HepG2 (cell line): ENCODE data around the gene SLC39A3. TPM values are rescaled to one million over a fixed set of nuclear protein-coding genes. Genes with fewer than 3 reads are reported as not detected.

ENCODE experiments used
- ATAC-seq: fragments of 200-7000 bp; cut with Tn5 transposase; 3 replicates; pipeline ENCODE4 v1.9.1; 2020; ENCODE audit warnings: mild to moderate bottlenecking, moderate library complexity
- BruUV-seq: library from RNA; stranded (reverse); fragments of 400-500 nt; replicated peaks from 2 replicates; lab custom pipeline; 2021; lab: Mats Ljungman, UMichigan
- CTCF ChIA-PET: fragments of 300-600 bp; formaldehyde crosslinking; extraction: SDS; loops from one replicate; lab custom pipeline; 2021; ENCODE audit warnings: low total read pairs, inconsistent platforms, low intra/inter-chr PET ratio; lab: Yijun Ruan, JAX
- POLR2A ChIA-PET: fragments of 350-600 bp; sonication (Branson Sonifier 250); formaldehyde crosslinking; loops from one replicate; lab custom pipeline; 2020; ENCODE audit warnings: antibody characterized with exemption, inconsistent platforms; lab: Yijun Ruan, JAX
- DNase-seq: peaks from one replicate; pipeline ENCODE4 v3.0.0-alpha.2; 2015; ENCODE audit warnings: low spot score
- FAIRE-seq: peaks from 3 replicates; lab custom pipeline; 2011; peaks lifted over from hg19 to GRCh38; lab: Jason Lieb, UNC
- H2AFZ ChIP-seq: one replicate; pipeline ENCODE4 v1.6.1; 2011; ENCODE audit warnings: low read length, inconsistent platforms
- H3K27ac ChIP-seq: fragments of 300-600 bp; 3 replicates; pipeline ENCODE4 v1.8.0; 2011; ENCODE audit warnings: mixed run types, mild to moderate bottlenecking, mixed read lengths, low read length, inconsistent platforms; ENCODE audit not compliant: insufficient read depth; ENCODE audit errors: extremely low read length
- H3K27me3 ChIP-seq, 2 experiments: fragments of 200-600 bp in 1 of 2; 2 replicates in 1 of 2; 3 replicates in 1 of 2; pipeline versions ENCODE4 v1.6.0 to v1.8.0; 2011; ENCODE audit warnings: low read length in 2 of 2, mild to moderate bottlenecking in 2 of 2, moderate library complexity in 2 of 2, inconsistent platforms in 1 of 2; ENCODE audit not compliant: insufficient read depth in 2 of 2, control insufficient read depth in 1 of 2
- H3K36me3 ChIP-seq, 2 experiments: fragments of 200-600 bp in 1 of 2; replicated peaks in 1 of 2; 2 replicates in 1 of 2; 3 replicates in 1 of 2; pipeline versions ENCODE4 v1.5.1 to v1.8.0; 2011; ENCODE audit warnings: low read length in 2 of 2, inconsistent platforms in 1 of 2; ENCODE audit not compliant: insufficient read depth in 2 of 2, control insufficient read depth in 1 of 2
- H3K4me1 ChIP-seq: 2 replicates; pipeline ENCODE4 v1.5.1; 2012; ENCODE audit warnings: low read length, inconsistent platforms; ENCODE audit not compliant: insufficient read depth
- H3K4me2 ChIP-seq: 2 replicates; pipeline ENCODE4 v1.6.0; 2011; ENCODE audit warnings: low read depth, low read length, inconsistent platforms
- H3K4me3 ChIP-seq, 3 experiments: fragments of 200-600 bp in 1 of 3; sonication (generic), shearing (Covaris generic) in 1 of 3; replicated peaks in 1 of 3; 2 replicates each; pipeline ENCODE4 v1.5.1; 2011 to 2016; ENCODE audit warnings: low read length in 3 of 3, inconsistent platforms in 2 of 3, low read depth in 2 of 3, mild to moderate bottlenecking in 2 of 3, control low read depth in 1 of 3, mixed read lengths in 1 of 3; ENCODE audit not compliant: insufficient read depth in 1 of 3
- H3K79me2 ChIP-seq: one replicate; pipeline ENCODE4 v1.6.1; 2011; ENCODE audit warnings: low read length, inconsistent platforms; ENCODE audit not compliant: insufficient read depth
- H3K9ac ChIP-seq: 2 replicates; pipeline ENCODE4 v1.6.0; 2011; ENCODE audit warnings: mild to moderate bottlenecking, low read depth, low read length, inconsistent platforms; ENCODE audit not compliant: insufficient read depth
- H3K9me3 ChIP-seq: 2 replicates; pipeline ENCODE4 v1.5.1; 2012; ENCODE audit warnings: mild to moderate bottlenecking, low read length
- H4K20me1 ChIP-seq: 2 replicates; pipeline ENCODE4 v1.6.0; 2011; ENCODE audit warnings: inconsistent platforms, mild to moderate bottlenecking, low read length, moderate library complexity; ENCODE audit not compliant: insufficient read depth
- HNRNPK ChIP-seq: fragments of 200-400 bp; formaldehyde crosslinking; IDR thresholded peaks from 2 replicates; pipeline ENCODE4 v1.6.1; 2018; ENCODE audit warnings: low read length, low read depth, moderate library complexity, mild to moderate bottlenecking; ENCODE audit not compliant: poor library complexity, severe bottlenecking
- HOXA9 ChIP-seq: sonication (generic); formaldehyde crosslinking; IDR thresholded peaks from 2 replicates; pipeline ENCODE4 v1.8.1; 2022; ENCODE audit warnings: missing genetic modification reagents, mild to moderate bottlenecking, moderate library complexity, borderline replicate concordance
- KLF12 ChIP-seq: sonication (generic); formaldehyde crosslinking; IDR thresholded peaks from 2 replicates; pipeline ENCODE4 v1.4.0; 2020; ENCODE audit warnings: missing genetic modification reagents, borderline replicate concordance
- RFXANK ChIP-seq: IDR thresholded peaks from 2 replicates; pipeline ENCODE4 v1.6.1; 2016
- ZBTB42 ChIP-seq: sonication (generic); formaldehyde crosslinking; IDR thresholded peaks from 2 replicates; pipeline ENCODE4 v1.5.0; 2020; ENCODE audit warnings: mild to moderate bottlenecking, missing genetic modification reagents
- ZNF333 ChIP-seq: sonication (generic); formaldehyde crosslinking; IDR thresholded peaks from 2 replicates; pipeline ENCODE4 v1.4.0; 2020; ENCODE audit warnings: mild to moderate bottlenecking, missing genetic modification reagents, borderline replicate concordance
- ZNF337 ChIP-seq: sonication (generic); formaldehyde crosslinking; IDR thresholded peaks from 2 replicates; pipeline ENCODE4 v1.5.1; 2020; ENCODE audit warnings: missing genetic modification reagents, low read depth, mild to moderate bottlenecking, borderline replicate concordance
- ZNF891 ChIP-seq: sonication (generic); formaldehyde crosslinking; IDR thresholded peaks from 2 replicates; pipeline ENCODE4 v1.5.0; 2020; ENCODE audit warnings: mild to moderate bottlenecking, missing genetic modification reagents
- WGBS: methylation state at CpG from one replicate; pipeline ENCODE4 v1.1.6; 2017; ENCODE audit warnings: low lambda C conversion rate; 5-methylcytosine and 5-hydroxymethylcytosine counted together
- in situ Hi-C: cut with HindIII; loops from 2 replicates; pipeline ENCODE4 v1.10.0; 2017; ENCODE audit warnings: low pct_unique_long_range_greater_than_20kb; ENCODE audit not compliant: extremely low pct_ligation_motif_present
- intact Hi-C: fragments of 100-400 bp; cut with micrococcal nuclease; formaldehyde crosslinking; loops from one replicate; pipeline ENCODE4 v1.10.0; 2022; ENCODE audit not compliant: unreplicated experiment
- polyA plus RNA-seq, 8 experiments: library from polyadenylated mRNA; depleted of rRNA in 3 of 8; stranded (reverse) in 7 of 8; unstranded in 1 of 8; fragments of >200 nt; fragmentation: Illumina TruSeq in 4 of 8; extraction: Trizol in 4 of 8; gene quantifications; 2 replicates each; pipeline versions ENCODE4 v1.2.1 to v1.2.3, GENCODE V29; 2011 to 2016; ENCODE audit warnings: low read depth in 4 of 8, missing spikeins in 1 of 8, mixed read lengths in 1 of 8; ENCODE audit not compliant: insufficient read depth in 1 of 8
- total RNA-seq, 5 experiments: library from RNA; depleted of rRNA; stranded (reverse); fragments of >200 nt; fragmentation: Illumina TruSeq; extraction: Trizol; gene quantifications; 2 replicates each; pipeline ENCODE4 v1.2.3, GENCODE V29; 2016; ENCODE audit warnings: low read depth in 1 of 5
- TF ChIP-seq, protein P1 (sequence below): sonication (generic); formaldehyde crosslinking; IDR thresholded peaks from 2 replicates; pipeline ENCODE4 v1.5.0; 2020; ENCODE audit warnings: mild to moderate bottlenecking, missing genetic modification reagents, borderline replicate concordance
- TF ChIP-seq, protein P2 (sequence below): sonication (generic); formaldehyde crosslinking; IDR thresholded peaks from 2 replicates; pipeline ENCODE4 v1.4.0; 2020; ENCODE audit warnings: mild to moderate bottlenecking, missing genetic modification reagents

SLC39A3 gene
- total and polyA plus RNA-seq, 2 of the 13 experiments (the other 11 are each of a cell fraction or from before 2014, with no cell fraction given) = 33.6 to 41.6 TPM

DNA sequence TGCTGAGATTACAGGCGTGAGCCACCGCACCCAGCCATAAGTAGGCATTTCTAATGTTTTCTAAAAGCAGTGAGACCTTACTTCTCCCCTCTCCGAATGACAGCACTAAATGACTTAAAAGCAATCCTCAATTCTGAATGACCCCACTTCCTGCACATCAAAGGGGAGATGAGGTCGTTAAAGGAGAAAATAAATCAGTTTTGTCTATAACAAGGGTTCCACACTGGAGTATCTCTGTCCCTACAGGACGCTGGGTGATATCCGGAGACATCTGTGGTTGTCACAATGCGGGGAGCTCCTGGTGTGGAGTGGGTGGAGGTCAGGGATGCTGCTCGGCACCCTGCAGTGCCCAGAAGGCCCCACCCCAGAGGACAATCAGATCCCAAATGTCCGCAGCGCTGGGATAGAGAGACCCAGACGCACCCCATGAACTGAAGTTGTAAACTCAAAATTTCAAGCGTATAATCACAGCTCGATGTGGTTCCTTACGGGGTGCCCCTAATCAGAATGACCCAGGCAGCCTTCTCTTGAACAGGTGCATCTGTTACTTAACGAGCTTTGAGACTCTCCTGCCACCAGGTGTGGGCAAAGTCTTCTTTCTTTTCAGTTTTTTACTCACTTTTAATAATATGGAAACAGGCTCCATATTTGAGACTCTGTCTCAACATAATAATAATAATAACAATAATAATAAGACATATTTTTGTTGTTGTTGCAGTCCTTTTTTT is 40.2 kb downstream of the SLC39A3 start:
- Histone ChIP-seq H3K9ac (no peak overlapping the region), H3K79me2 (no peaks in the 10 kb centered on the region), H3K36me3 (no peaks in the 10 kb centered on the region), H3K4me1 (peaks cover 44% of the 10 kb centered on the region), H4K20me1 (no peaks in the 10 kb centered on the region), H3K27me3 (no peaks in the 10 kb centered on the region; a peak in 1 of 5 replicates), H3K9me3 (no peaks in the 10 kb centered on the region), H2AFZ (no peak overlapping the region), H3K4me2 (no peak overlapping the region), H3K27ac (no peak overlapping the region), H3K4me3 (no peak overlapping the region)
- BruUV-seq = no TSS peak
- POLR2A ChIA-PET = interaction anchor here (0.7 to 1.2 kb wide), 2 partner anchors 14 to 815 kb away, joined by 3 to 7 read pairs; partner anchors contain the start of gene ABHD17A
- ATAC-seq (no peak), FAIRE-seq (no peak), DNase-seq (no peak)
- intact Hi-C loops (loop anchor here (5.0 kb wide), 1 partner anchor 608 kb away; no protein-coding TSS in a partner anchor), in situ Hi-C loops (no loop called here)
- 82% methylated on average over 14 of the region's 15 CpGs for WGBS
- CTCF ChIA-PET = no interaction called here
- TF ChIP-seq ZNF337 (CRISPR knock-in tag) (no peak), HNRNPK (no peak), HOXA9 (CRISPR knock-in tag) (no peak), ZBTB42 (no peak), RFXANK (CRISPR knock-in tag) (no peak), KLF12 (no peak), ZNF891 (no peak), ZNF333 (CRISPR knock-in tag) (no peak)
- TF ChIP-seq, protein P1, sequence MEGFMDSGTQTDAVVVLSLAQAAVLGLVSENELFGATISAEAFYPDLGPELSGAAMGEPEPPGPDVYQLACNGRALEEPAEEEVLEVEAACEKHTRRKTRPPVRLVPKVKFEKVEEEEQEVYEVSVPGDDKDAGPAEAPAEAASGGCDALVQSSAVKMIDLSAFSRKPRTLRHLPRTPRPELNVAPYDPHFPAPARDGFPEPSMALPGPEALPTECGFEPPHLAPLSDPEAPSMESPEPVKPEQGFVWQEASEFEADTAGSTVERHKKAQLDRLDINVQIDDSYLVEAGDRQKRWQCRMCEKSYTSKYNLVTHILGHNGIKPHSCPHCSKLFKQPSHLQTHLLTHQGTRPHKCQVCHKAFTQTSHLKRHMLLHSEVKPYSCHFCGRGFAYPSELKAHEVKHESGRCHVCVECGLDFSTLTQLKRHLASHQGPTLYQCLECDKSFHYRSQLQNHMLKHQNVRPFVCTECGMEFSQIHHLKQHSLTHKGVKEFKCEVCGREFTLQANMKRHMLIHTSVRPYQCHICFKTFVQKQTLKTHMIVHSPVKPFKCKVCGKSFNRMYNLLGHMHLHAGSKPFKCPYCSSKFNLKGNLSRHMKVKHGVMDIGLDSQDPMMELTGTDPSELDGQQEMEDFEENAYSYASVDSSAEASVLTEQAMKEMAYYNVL = no peak
- TF ChIP-seq, protein P2, sequence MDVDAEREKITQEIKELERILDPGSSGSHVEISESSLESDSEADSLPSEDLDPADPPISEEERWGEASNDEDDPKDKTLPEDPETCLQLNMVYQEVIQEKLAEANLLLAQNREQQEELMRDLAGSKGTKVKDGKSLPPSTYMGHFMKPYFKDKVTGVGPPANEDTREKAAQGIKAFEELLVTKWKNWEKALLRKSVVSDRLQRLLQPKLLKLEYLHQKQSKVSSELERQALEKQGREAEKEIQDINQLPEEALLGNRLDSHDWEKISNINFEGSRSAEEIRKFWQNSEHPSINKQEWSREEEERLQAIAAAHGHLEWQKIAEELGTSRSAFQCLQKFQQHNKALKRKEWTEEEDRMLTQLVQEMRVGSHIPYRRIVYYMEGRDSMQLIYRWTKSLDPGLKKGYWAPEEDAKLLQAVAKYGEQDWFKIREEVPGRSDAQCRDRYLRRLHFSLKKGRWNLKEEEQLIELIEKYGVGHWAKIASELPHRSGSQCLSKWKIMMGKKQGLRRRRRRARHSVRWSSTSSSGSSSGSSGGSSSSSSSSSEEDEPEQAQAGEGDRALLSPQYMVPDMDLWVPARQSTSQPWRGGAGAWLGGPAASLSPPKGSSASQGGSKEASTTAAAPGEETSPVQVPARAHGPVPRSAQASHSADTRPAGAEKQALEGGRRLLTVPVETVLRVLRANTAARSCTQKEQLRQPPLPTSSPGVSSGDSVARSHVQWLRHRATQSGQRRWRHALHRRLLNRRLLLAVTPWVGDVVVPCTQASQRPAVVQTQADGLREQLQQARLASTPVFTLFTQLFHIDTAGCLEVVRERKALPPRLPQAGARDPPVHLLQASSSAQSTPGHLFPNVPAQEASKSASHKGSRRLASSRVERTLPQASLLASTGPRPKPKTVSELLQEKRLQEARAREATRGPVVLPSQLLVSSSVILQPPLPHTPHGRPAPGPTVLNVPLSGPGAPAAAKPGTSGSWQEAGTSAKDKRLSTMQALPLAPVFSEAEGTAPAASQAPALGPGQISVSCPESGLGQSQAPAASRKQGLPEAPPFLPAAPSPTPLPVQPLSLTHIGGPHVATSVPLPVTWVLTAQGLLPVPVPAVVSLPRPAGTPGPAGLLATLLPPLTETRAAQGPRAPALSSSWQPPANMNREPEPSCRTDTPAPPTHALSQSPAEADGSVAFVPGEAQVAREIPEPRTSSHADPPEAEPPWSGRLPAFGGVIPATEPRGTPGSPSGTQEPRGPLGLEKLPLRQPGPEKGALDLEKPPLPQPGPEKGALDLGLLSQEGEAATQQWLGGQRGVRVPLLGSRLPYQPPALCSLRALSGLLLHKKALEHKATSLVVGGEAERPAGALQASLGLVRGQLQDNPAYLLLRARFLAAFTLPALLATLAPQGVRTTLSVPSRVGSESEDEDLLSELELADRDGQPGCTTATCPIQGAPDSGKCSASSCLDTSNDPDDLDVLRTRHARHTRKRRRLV (CRISPR knock-in tag) = no peak
